SK-N-MC (cell line): ENCODE data around the gene AKAP6.
"Not testable (repeated sequence)": the region's sequence is repeated elsewhere in the genome, so short reads cannot be mapped to it uniquely, and the experiment has no call there.

ENCODE experiments used
- DNase-seq: peaks from one replicate; pipeline ENCODE4 v3.0.0-alpha.2; 2011; ENCODE audit warnings: low read depth, low spot score
- H3K27ac ChIP-seq: fragments of 200-600 bp; sonication (generic); 2 replicates; pipeline ENCODE4 v1.5.1; 2016; ENCODE audit warnings: mixed run types
- H3K36me3 ChIP-seq: fragments of 200-600 bp; sonication (generic); 2 replicates; pipeline ENCODE4 v1.6.1; 2017; ENCODE audit warnings: antibody characterized with exemption, low read length, mixed read lengths; ENCODE audit not compliant: insufficient read depth
- H3K4me3 ChIP-seq: fragments of 200-600 bp; sonication (generic); 2 replicates; pipeline ENCODE4 v1.5.1; 2016
- H3K9ac ChIP-seq: fragments of 200-600 bp; sonication (generic); 2 replicates; pipeline ENCODE4 v1.8.0; 2017; ENCODE audit warnings: mixed run types, mixed read lengths; ENCODE audit not compliant: insufficient read length
- H3K9me3 ChIP-seq: fragments of 200-600 bp; sonication (generic); 2 replicates; pipeline ENCODE4 v1.6.1; 2017; ENCODE audit warnings: low read depth, mild to moderate bottlenecking, antibody characterized with exemption, low read length, moderate library complexity, mixed read lengths
- EZH2 ChIP-seq: fragments of 200-600 bp; sonication (generic); IDR thresholded peaks from one replicate; pipeline ENCODE4 v1.6.1; 2017; ENCODE audit warnings: antibody characterized with exemption
- FOXP2 ChIP-seq: optimal IDR thresholded peaks from 2 replicates; pipeline ENCODE3; 2011; ENCODE audit warnings: mild to moderate bottlenecking, moderate library complexity; ENCODE audit not compliant: insufficient read depth; ENCODE audit errors: extremely low read length, control extremely low read depth
- POLR2AphosphoS5 ChIP-seq: IDR thresholded peaks from 2 replicates; pipeline ENCODE4 v1.6.1; 2012; ENCODE audit warnings: mild to moderate bottlenecking, low read depth, low read length, borderline replicate concordance

The AKAP6 gene

DNA sequence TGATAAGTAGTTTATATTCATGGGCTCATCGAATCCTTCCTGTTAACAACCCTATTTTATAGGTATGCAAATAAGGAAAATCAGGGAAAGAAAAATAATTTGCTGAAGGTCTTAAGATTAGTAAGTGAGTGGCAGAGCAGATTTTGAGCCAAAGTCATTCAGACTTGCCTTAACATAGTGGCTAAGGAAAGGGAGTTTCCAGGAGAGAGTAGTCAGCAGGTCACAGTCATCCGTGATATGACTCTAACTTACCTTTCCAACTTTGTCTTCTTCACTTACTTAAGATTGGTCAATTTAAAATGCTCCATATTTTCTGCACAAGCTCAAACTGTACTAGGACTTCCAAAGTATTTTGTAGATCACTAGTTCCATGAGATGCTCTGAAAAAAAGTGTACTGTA is 46.6 kb downstream of the AKAP6 start:
- no peak for DNase-seq
- Histone ChIP-seq H3K27ac (no peak overlapping the region), H3K9me3 (no peaks in the 10 kb centered on the region), H3K4me3 (no peak overlapping the region), H3K9ac (no peak overlapping the region), H3K36me3 (no peaks in the 10 kb centered on the region)
- TF ChIP-seq FOXP2 (no peak), EZH2 (no peak), POLR2AphosphoS5 (no peak)

DNA sequence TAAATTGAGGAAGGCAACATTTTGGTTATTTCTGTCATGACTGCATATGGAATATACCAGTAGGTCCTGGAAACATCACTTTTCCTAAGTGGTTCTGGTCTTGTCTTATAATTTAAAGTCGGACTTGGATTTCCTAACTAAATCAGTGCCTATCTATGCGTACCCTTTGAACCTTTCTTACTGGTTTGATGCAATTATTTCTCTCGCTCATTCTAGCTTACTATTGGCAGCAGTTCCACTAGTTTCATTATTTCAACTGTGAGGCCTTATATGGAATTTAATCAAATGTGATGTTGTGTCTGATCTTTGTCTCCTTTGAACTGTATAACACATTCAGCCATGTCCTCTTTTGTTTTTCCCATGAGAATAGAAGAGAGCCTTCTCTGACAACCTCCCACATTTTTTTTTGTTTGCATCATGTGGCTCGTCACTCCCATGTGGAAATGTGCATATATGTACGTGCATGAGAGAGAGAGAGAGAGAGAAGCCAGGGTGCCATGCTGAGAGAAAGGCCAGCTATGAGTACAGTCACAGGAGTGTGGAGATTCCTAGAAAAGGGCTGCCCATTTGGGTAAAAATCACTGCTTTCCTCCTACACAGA is 48.0 kb downstream of the AKAP6 start:
- no peak overlapping the region for H3K27ac ChIP-seq
- no peak overlapping the region for H3K4me3 ChIP-seq
- no peak for DNase-seq
- TF ChIP-seq FOXP2 (no peak), POLR2AphosphoS5 (no peak), EZH2 (no peak)
- H3K36me3 ChIP-seq = no peaks in the 10 kb centered on the region
- H3K9ac ChIP-seq = no peak overlapping the region
- no peaks in the 10 kb centered on the region for H3K9me3 ChIP-seq

DNA sequence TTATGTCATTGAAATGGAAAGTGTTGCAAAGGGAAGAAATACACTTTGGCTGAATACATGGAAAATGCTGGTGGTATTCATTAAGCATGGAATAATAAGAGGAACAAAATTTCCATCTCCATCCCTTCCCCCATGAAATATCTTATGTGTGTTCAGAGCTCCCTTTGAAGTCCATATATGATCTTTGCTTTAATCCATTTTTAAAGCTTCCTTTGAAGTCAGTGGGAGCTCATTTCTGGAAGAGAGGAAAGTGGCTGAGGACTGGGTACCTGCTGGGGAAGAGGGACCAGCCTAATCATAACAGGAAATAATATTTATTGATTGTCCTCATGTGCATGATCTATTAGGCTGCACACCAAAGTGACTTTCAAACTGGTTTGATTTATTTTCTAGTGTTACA is 49.2 kb downstream of the AKAP6 start:
- Histone ChIP-seq H3K36me3 (no peaks in the 10 kb centered on the region), H3K9me3 (no peaks in the 10 kb centered on the region), H3K27ac (no peak overlapping the region), H3K9ac (no peak overlapping the region), H3K4me3 (no peak overlapping the region)
- DNase-seq = no peak
- TF ChIP-seq POLR2AphosphoS5 (no peak), FOXP2 (no peak), EZH2 (no peak)

DNA sequence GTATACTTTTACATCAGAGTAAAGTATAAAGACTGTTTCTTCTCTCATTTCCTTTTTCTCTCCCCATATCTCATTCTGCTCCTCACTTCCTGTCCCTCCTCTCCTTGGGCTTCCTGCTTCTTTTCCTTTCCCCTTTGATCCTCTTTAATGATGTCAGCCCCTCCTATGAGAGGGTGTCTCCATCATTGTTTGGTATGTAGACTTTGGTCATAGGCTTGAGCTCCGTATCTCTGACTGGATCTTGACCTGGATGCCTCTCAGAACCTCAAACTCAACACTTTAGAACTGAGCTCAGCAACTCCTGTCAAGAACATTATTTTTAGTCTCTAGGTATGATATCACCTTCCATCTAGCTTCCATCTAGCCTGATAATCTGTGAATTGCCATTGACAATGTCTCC is 50.3 kb downstream of the AKAP6 start:
- no peak overlapping the region for H3K9ac ChIP-seq
- TF ChIP-seq FOXP2 (no peak), POLR2AphosphoS5 (no peak), EZH2 (no peak)
- H3K27ac ChIP-seq = no peak overlapping the region
- H3K4me3 ChIP-seq = no peak overlapping the region
- no peaks in the 10 kb centered on the region for H3K9me3 ChIP-seq
- H3K36me3 ChIP-seq = no peaks in the 10 kb centered on the region
- no peak for DNase-seq

GRCh38 chr14:32381869-32382268 is 52.8 kb downstream of the AKAP6 start:
- Histone ChIP-seq H3K4me3 (no peak overlapping the region), H3K36me3 (no peaks in the 10 kb centered on the region), H3K27ac (no peak overlapping the region), H3K9me3 (no peaks in the 10 kb centered on the region), H3K9ac (no peak overlapping the region)
- no peak for DNase-seq
- TF ChIP-seq EZH2 (no peak), POLR2AphosphoS5 (no peak), FOXP2 (no peak)

GRCh38 chr14:32382704-32383103 is 53.6 kb downstream of the AKAP6 start:
- no peak for DNase-seq
- H3K9ac ChIP-seq = no peak overlapping the region
- H3K9me3 ChIP-seq = no peaks in the 10 kb centered on the region
- no peak overlapping the region for H3K27ac ChIP-seq
- H3K36me3 ChIP-seq = no peaks in the 10 kb centered on the region
- TF ChIP-seq FOXP2 = no peak
- TF ChIP-seq EZH2 = no peak
- no peak for TF ChIP-seq POLR2AphosphoS5
- no peak overlapping the region for H3K4me3 ChIP-seq

GRCh38 chr14:32383364-32384009 is 54.4 kb downstream of the AKAP6 start:
- TF ChIP-seq FOXP2 = no peak
- TF ChIP-seq EZH2 = no peak
- TF ChIP-seq POLR2AphosphoS5 = no peak
- DNase-seq = no peak
- no peaks in the 10 kb centered on the region for H3K9me3 ChIP-seq
- H3K36me3 ChIP-seq = no peaks in the 10 kb centered on the region
- no peak overlapping the region for H3K9ac ChIP-seq
- H3K27ac ChIP-seq = no peak overlapping the region
- no peak overlapping the region for H3K4me3 ChIP-seq

DNA sequence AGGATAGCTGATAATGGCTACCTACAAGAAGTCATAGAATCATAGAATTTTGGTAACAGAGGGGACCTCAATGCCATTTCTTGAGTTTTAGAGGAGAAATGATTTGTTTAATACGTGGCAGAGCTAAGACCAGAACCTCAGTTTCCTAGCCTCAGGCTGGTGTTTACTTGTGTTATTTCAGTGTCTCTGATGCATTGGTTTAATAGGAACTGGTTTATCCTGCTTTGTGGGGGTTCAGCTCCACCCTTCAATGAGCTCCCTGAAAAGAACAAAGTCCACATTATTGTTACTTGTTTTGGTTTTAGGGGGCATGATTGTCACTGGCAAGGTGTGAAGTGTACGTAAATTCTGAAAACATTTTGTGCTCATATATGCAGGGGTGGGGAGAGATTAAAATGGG is 55.4 kb downstream of the AKAP6 start:
- Histone ChIP-seq H3K27ac (no peak overlapping the region), H3K9me3 (no peaks in the 10 kb centered on the region), H3K36me3 (no peaks in the 10 kb centered on the region), H3K4me3 (no peak overlapping the region), H3K9ac (no peak overlapping the region)
- TF ChIP-seq EZH2 (no peak), FOXP2 (no peak), POLR2AphosphoS5 (no peak)
- DNase-seq = no peak

DNA sequence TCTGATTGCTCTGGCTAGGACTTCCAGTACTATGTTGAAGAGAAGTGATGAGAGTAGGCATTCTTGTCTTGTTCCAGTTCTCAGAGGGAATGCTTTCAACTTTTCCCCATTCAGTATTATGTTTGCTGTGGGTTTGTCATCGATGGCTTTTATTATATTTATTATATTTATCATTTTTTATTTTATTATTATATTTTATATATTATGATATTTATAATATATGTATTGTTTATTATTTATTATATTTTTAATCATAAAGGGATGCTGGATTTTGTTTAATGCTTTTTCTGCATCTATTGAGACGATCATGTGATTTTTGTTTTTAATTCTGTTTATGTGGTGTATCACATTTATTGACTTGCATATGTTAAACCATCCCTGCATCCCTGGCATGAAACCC is 58.2 kb downstream of the AKAP6 start:
- not testable (repeated sequence) for H3K27ac ChIP-seq, H3K9ac ChIP-seq, DNase-seq, H3K9me3 ChIP-seq, H3K4me3 ChIP-seq, H3K36me3 ChIP-seq
